ENCODE results near the gene NRBP1.

The NRBP1 gene

DNA sequence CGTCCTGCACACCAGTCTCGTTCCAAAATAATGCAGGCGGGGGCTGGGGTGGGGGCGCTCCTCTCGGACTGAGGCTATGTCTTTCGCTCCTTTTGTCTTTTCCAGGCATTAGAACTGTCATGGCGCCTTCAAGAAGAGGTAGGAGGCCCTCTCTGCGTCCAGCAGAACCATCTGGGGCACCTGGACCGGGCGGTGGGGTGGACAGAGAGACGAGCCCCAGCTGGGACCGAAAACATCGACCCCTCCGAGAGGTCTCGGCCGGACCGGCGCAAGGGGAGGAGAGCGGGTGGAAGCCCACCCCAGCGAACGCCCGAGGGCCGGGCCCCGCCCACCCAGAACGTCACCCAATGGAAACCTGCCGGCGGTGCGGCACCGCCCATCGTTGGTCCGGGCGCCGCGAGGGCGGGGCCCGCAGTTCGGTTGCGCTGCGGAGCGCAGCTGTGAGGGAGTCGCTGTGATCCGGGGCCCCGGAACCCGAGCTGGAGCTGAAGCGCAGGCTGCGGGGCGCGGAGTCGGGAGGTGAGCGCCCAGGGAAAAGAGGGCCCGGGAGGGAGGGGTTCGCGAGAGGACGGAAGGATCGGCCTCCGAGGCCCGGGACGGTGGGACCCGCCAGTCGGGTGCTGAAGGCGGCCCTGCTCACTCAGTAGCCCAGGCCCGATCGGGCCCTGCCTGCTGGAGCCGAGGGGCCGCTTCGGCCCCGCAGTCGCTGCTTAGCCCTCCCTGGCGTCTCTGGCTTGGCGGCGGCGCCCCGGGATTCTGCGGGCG, at the start of gene NRBP1:
TSS of gene NRBP1 (plus strand) at position 419 of the 765 bp plus-strand sequence. CDS start 4,643 bp downstream, outside the sequence.
- peak; percentile 93 for DNase-seq

DNA sequence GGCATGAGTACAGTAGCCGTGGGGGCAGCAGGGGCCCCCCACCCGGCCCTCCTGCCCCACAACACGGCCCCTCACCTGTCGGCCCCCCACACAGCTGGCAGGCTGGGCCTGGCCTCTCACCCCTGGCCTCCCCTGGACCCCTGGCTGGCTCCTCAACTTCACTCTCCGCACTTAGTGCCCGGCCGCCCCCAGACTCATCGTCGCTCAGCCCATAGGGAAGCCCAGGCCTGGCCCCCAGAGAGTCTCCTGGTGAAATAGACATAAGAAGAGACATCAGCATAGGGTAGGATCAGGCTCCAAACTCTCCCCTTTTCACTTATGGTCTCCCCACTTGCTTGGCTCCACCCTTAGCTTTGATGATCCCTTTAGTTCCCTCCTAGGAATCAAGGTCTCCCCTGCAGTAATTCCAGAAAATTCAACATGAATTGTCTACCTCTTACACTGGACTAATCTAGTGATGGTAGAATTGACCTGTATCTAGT, 49.6 kb upstream of the NRBP1 start:
- no peak for DNase-seq

DNA sequence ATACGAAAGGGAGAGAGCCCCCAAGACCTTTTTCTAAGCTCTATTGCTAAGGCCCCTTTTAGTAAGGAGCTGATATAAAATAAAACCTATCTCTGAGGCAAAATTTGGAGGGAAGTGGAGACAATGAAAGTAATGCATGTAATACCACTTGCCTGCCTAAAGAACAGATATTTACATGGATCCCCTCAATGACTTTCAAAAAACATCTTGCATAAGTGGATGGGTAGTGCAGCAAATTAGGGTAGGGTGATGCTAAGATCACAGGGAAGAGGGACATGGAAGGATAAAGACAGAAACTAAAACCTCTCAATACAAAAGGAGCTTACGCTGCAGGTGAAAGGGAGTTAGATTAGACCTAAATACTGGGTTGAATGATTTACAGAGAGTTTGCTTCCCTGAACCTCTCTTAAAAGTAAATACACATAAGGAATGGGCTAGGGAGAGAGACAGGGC, 49.0 kb upstream of the NRBP1 start:
- DNase-seq = no peak

DNA sequence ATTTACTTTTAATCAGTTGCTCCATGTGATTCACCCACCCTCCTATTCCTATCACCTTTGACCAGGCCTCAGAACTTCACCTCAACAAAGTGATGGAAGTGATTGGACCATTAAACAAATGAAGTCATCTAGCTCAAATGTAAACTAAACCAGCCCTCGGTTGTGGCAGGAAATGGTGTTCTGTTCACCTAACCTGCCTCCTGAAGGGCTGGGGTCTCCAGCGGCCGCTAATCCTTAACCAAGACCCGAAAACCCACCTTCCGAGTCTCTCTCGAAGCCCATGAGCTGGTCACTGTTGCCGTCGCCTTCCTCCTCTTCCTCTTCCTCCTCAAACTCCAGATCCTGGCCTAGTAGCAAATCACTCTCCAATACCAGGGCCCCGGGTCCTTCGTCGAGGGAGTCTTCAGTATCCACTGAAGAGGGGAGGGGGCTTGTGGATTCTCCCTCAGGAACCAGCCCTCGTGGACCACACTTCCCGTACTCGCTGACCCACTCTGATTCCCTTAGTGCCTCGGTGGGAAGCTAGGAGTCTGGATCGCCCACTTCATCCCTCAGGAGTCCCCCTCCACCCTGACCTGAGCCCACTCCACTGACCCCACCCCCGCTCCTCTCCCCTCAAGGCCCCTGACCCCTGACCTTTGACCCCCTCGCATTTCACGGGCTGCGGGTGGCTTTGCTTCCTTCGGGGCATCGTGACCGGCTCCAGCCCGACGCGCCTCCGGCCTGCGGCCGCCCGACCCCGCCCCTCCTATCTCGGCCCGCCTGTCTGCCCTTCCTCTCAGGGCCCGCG, 48.4 kb upstream of the NRBP1 start:
- DNase-seq = no peak

DNA sequence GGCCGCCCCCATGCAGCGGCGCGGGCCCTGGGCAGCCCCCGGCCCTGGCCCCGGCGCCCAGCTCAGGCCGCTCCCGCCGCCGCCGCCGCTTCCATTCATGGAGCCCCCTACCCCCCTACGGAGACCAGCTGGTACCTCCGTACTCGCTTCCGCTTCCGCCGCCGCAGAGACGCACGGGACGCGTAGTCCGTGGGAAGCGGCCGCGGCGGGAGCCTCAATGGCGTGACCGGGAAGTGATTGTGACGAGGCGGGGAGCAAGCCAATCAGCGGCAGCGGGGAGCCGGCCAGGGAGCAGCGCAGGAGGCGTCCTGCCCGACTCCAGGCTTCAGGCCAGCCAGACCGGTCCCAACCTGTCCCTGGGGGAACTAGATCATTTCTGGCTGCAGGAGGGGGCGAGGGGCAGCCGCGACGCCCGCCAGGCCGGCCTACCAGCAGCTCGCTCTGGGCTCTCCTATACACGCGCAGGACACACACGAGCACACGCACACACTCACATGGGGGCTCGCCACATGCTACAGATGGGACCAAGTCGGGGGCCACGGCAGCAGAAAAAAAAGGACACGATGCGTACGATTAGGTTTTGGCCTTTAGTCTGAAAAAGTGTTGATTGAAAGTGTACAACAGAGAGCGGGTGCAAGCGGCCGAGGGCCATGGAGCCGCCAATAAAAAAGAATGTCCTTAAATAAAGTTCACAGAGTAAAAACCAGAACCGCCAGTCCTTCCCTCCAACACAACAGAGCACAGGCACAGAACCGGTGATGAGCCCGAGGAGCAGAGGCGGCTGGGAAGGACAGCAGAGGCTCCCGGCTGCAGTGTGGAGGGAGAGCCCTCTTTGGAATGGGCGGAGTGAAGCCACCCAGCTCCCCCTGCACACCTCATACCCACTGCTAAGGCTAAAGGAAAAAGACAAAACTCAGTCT, 47.5 kb upstream of the NRBP1 start, which contains the start of gene ZNF513:
TSS of gene ZNF513 (minus strand) at position 109 of the 920 bp plus-strand sequence. CDS start 208 bp downstream, outside the sequence.
- DNase-seq = peak; percentile 90

DNA sequence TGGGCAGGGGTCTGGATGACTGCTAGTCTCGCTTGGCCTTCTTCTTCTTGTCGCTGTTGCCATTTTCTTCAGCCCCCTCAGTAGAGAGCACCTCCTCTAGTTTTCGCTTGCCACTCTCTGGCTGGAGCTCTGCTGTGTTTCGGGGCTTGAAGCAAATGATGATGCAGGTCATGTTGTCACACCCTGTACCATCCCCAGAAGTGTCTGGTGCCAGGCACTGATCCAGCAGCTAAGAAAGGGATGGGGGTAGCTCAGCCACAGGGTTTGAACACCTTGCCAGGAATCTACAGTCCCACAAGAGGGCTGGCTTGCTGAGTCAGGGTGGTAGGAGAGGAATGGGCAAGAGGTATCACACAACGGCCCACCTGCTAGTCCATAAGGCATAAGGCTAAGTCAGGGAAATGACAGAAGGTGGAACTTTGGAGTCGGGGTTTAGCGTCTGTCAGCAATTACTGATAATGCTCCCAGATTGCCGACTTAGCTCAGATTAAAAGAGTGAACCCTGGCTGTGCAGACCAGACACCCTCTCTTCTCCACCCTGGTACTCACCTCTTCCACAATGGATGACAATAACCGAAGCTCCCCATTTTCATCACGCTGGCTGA, 46.8 kb upstream of the NRBP1 start:
- DNase-seq = no peak

DNA sequence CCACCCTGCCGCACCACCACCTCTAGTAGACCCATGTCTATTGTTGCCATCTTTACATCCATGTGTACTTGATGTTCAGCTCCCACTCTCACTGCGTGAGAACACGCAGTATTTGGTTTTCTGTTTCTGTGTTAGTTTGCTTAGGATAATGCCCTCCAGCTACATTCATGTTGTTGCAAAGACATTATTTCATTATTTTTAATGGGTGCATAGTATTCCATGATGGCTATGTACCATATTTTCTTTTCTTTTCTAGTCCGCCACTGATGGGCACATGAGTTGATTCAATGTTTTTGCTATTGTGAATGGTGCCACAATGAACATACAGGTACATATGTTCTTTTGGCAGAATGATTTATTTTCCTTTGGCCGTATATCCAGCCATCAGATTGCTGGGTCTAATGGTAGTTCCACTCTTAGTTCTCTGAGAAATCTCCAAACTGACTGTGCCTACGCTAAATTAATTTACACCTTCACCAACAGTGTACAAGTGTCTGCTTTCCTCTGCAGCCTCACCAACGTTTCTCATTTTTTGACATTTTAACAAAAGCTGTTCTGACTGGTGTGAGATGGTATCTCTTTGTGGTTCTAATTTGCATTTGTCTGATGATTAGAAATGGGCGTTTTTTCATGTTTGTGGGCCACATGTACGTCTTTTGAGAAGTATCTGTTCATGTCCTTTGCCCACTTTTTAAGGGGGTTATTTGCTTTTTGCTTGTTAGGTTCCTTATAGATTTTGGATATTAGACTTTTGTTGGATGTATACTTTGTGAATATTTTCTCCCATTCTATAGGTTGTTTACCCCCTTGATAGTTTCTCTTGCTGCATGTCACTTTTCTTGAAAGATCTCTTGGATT, 37.4 kb upstream of the NRBP1 start:
- DNase-seq = no peak

DNA sequence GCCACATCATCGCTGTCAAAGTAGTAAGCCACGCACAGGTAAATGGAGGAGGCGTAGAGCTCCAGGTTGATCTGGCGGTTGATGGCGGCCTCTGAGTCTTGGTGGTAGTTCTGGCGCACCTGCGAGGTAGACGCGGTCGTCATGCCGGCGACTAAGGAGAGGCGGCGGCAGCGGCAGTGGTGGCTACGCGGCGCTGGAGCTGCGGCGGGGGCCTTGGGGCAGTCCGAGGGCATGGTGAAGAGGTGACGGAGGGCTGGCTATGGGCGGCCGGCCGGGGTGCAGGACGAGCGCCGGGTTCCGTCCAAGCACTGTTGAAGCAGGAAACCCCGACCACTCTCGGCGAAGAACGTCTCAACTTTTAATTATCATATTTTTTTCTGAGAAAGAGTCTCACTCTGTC, 35.2 kb upstream of the NRBP1 start:
- DNase-seq = no peak

DNA sequence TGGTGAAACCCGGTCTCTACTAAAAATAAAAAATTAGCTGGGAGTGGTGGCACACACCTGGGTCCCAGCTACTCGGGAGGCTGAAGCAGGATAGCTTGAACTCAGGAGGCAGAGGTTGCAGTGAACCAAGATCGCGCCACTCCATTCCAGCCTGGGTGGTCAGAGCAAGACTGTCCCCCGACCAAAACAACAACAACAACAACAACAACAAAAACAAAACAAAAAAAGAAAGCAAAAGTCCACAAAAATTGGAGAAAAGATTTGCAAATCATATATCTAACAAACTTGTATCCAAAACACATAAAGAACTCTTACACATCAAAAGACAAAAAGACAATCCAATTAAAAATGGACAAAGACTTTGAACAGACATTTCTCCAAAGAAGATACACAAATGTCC, 29.5 kb upstream of the NRBP1 start:
- no peak for DNase-seq

DNA sequence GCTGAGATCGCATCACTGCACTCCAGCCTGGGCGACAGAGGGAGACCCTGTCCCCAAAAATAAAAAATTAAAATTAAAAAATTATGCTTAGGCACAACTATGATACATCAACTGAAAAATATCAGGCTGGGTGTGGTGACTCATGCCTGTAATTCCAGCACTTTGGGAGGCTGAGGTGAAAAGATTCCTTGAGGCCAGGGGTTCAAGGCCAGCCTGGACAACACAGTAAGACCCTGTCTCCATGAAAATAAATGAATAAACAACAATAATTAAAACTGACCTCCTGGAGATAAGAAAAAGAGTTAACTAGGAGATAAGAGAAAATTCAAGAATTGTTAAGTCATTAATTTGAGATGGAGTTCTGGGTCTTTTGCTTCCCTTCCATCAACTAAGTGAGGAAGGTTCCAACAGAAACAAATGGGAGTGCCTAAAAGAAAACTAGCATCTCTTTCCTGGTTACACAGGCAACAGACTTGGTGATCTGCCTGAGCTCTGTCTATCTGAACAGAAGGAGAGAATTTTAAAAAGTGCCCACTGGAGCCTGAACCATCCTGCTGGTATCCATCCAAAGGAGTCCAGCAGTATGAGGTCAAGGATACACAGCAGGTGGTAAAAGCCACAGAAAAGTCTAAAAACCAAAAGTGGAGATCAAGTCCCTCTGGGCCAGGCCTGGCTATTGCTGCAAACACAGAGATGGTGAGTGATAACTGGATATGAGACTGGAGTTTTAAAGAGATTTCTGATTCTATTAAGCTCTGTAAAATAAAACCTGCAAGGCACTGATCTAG, 27.9 kb upstream of the NRBP1 start:
- no peak for DNase-seq

DNA sequence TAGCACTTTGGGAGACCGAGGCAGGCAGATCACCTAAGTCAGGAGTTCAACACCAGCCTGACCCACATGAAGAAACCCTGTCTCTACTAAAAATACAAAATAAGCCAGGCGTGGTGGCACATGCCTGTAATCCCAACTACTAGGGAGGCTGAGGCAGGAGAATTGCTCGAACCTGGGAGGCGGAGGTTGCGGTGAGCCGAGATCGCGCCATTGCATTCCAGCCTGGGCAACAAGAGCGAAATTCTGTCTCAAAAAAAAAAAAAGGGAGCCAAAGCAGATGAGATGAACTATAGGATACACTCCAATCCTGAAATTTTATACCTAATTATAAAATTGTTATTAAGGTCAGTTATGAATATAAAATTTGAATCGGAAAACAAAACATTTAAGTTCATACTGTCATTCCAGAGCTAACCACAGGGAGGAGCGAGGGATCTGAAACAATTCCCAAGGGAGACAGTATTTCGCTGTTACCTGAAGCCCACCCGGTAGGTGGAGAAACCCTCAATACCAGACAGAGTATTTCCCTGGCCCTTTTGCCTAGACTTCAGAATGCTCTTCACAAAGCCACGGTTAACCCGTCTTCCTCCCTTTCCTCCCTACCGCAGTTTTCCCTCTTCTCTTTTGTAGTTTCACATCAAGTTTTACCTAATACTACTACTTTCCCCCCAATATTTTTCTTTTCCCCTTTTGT, 20.5 kb upstream of the NRBP1 start:
- DNase-seq = no peak

DNA sequence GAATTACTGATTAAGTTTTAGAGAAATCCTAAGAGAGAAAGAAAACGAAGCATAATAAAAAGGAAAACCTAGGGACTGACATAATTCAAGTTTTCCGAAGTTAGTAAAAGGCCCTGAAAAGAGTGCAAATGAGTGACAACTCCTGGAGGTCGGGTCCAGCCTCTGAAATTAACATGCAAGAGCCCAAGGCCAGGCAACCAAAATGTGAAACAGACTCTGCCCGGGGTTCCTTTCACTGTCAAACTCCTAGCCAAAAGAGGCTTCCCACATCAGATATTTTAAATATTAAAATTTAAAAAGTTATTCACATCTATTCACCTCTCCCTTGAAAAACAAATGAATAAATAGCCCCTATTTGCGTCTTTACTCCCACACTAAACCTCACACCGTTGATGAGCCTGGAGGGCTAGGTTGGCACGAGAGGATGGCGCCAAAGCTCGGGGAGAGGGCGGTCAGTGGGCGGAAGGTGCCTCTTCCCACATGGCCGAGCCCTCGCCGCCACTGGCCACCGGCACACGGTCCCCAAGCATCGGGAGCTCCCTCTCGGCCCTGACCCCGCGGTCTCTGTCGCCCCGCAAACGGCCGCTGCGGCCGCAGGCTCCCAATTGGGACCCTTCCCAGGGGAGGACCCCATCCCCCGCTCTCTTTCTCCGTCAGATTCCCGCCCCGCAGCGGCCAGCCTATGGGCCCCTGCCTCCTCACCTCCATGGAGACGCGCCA, 19.7 kb upstream of the NRBP1 start:
- DNase-seq = peak; percentile 30

DNA sequence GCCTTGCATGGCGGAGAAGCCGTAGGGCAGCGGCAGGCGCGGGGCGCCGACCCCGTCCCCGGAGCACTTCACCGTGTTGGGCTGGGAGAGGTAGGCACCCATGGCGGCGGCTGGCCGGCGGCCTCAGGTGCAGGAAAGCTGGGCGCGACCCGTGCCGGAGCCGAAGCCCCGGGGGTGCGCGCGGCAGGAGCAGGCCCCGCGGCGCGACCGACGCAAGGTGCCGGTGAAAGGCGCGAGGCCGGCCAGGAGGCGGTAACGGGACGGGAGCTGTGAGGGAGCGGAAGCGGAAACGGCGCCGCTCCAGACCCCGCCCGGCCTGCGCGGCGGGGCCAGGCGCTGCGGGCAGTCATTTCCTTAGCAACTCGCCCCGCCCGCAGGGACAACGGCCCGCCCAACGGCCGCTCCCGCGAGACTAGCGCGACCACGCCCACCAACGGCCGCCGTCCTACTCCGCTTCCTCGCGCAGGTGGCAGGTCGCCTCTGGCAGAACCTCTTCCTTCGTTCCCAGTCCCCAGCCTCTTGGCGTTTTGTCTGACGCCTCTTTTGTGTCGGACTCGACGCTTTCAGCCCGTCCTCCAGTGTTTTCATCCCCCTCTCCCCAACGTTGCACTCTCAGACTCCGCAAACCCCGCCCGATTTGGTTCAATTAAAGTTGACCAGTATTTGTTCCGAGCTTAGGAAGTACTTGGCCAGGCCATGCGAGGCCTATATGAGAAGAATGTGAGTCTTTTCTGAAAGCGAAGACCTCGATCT, 18.9 kb upstream of the NRBP1 start, which contains the start of gene PPM1G:
TSS of gene PPM1G (minus strand) at position 271 of the 753 bp plus-strand sequence. CDS start at position 102, 169 bp downstream.
- DNase-seq = peak; percentile 97

DNA sequence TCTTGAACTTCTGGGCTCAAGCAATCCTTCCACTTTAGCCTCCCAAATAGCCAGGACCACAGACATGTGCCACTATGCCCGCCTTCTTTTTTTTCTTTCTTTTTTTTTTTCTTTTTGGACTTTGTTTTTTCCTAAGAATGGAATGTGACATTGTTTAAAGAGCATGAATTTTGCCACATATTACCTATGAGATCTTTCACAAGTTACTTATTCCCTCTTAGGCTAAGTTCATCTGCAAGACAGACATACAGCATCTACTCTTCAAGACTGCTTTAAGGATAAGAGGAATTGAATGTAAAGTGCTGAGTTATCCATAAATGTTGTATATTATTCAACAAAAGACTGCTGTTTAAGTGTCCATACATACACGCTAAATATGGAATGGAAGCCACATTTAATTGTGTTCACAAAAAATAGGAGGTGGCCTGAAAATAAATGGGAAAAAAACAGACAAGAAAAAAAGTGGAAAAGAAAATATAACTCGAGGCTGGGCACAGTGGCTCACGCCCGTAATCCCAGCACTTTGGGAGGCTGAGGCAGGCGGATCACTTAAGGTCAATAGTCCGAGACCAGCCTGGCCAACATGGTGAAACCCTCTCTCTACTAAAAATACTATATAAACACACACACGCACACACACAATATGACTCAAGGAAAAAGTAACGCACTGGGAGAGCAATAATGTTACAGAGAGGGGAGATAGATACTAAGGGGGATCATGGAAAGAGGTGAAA, 15.8 kb upstream of the NRBP1 start:
- no peak for DNase-seq

DNA sequence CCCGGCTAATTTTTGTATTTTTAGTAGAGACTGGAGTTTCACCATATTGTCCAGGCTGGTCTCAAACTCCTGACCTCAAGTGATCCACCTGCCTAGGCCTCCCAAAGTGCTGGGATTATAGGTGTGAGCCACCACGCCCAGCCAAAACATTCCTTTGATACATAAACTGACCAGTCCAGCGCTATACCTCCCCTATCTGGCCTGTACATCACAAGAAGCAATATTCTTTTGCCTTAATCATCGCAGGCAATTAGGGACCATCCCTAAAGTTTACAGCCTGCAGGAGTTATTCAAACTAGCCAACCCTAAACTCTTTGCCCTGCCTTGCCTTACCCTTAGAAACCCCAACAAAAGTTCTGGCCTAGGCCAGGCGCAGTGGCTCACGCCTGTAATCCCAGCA, 12.3 kb upstream of the NRBP1 start:
- no peak for DNase-seq

DNA sequence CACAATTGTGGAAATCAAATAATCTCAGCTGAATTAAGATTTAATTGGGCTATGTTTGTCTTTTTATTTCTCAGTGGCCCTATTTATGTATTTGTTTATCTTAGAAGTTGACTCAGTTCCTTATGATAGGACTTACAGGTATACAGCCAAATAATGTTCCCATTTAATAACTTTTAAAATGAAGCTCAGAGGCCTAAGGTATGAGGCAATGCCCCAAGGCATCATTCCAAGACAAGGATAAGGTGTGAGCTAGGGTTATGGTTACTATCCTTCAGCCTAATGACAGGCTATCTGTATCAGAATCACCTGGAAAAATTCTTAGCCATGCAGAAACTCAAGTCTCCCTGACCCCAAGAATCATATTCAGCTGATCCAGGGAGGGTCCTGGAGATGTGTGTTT, 7.4 kb upstream of the NRBP1 start:
- no peak for DNase-seq

DNA sequence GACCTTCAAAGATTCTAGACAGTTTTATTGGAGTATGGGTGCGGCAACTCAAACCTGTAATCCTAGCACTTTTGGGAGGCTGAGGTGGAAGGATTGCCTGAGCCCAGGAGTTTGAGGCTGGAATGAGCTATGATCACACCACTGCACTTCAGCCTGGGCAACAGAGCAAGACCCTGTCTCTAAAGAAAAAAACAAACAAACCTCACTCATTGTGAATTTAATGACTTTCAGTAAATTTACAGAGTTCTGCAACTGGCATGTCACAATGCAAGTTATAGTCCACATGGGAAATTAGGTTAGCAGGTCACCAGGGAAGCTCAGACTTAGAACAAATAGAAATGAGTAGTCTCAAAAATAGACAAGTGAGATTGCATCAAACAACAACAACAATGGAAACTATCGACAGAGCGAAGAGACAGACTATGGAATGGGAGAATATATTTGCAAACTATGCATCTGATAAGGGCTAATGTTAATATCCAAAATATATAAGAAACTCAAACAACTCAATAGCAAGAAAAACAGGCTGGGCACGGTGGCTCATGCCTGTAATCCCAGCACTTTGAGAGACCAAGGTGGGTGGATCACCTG, 6.7 kb upstream of the NRBP1 start:
- DNase-seq = no peak
